Lung (tissue), 12 donors: ENCODE results near the gene FN3K. TPM values are rescaled to one million over a fixed set of nuclear protein-coding genes. Genes with fewer than 3 reads are reported as not detected.

Experiments
- ATAC-seq: fragments of 200-7000 bp; cut with Tn5 transposase; one replicate; pipeline ENCODE4 v1.9.1; 2020; ENCODE audit warnings: moderate number of reproducible peaks; ENCODE audit not compliant: insufficient read depth, low FRiP score
- DNase-seq, 3 donors: peaks; one replicate each; pipeline ENCODE4 v3.0.0-alpha.2; 2013 to 2017
- H3K27ac ChIP-seq, 2 donors: one replicate each; pipeline ENCODE4 v1.5.1; 2013; ENCODE audit warnings: mild to moderate bottlenecking in 2 of 2, moderate library complexity in 2 of 2, control low read depth in 1 of 2, inconsistent platforms in 1 of 2, low read depth in 1 of 2, low read length in 1 of 2
- H3K27me3 ChIP-seq, 3 donors: one replicate each; pipeline ENCODE4 v1.5.1; 2013; ENCODE audit warnings: low read length in 2 of 3; ENCODE audit not compliant: control insufficient read depth in 3 of 3, insufficient read depth in 3 of 3
- H3K36me3 ChIP-seq, 4 donors: one replicate each; pipeline ENCODE4 v1.5.1; 2013; ENCODE audit warnings: low read length in 4 of 4, mild to moderate bottlenecking in 1 of 4, moderate library complexity in 1 of 4; ENCODE audit not compliant: control insufficient read depth in 4 of 4, insufficient read depth in 4 of 4
- H3K4me1 ChIP-seq, 5 donors: one replicate each; pipeline ENCODE4 v1.5.1; 2013; ENCODE audit warnings: low read length in 5 of 5, mild to moderate bottlenecking in 2 of 5, moderate library complexity in 1 of 5; ENCODE audit not compliant: control insufficient read depth in 5 of 5, insufficient read depth in 5 of 5
- H3K4me3 ChIP-seq: one replicate; pipeline ENCODE4 v1.5.1; 2013; ENCODE audit warnings: mild to moderate bottlenecking, control low read depth, moderate library complexity
- H3K9ac ChIP-seq, 2 donors: one replicate each; pipeline ENCODE4 v1.5.1; 2013; ENCODE audit warnings: low read length in 2 of 2, control low read depth in 1 of 2; ENCODE audit not compliant: insufficient read depth in 1 of 2
- H3K9me3 ChIP-seq, 4 donors: one replicate each; pipeline ENCODE4 v1.5.1; 2013; ENCODE audit warnings: low read length in 3 of 4, mild to moderate bottlenecking in 1 of 4, moderate library complexity in 1 of 4; ENCODE audit not compliant: control insufficient read depth in 4 of 4, insufficient read depth in 3 of 4
- WGBS, 2 donors: extraction: QIAGEN DNeasy Blood & Tissue Kit; methylation state at CpG; one replicate each; pipeline ENCODE4 v1.1.7; 2013; 5-methylcytosine and 5-hydroxymethylcytosine counted together
- polyA plus RNA-seq, 2 donors: library from polyadenylated mRNA; stranded (reverse); fragments of 200-250 nt; gene quantifications; one replicate each; pipeline ENCODE4 v1.2.1, GENCODE V29; 2013
- total RNA-seq, 2 donors: library from RNA; depleted of rRNA in 1 of 2; stranded (reverse); fragments of >200 nt in 1 of 2; gene quantifications; one replicate each; pipeline ENCODE4 v1.2.1, GENCODE V29; 2014 to 2021
- TF ChIP-seq, protein P1 (sequence below): IDR thresholded peaks from 2 replicates; pipeline ENCODE4 v1.5.1; 2012; ENCODE audit warnings: mild to moderate bottlenecking; ENCODE audit errors: control extremely low read depth, extremely low read depth
- donor health status: control.
- donor health status: control.
- donor health status: Bipolar disorder and iron deficiency.
- donor health status: healthy.
- donor health status: DM: yes; HTN: yes; CAD: no.

FN3K gene
- total and polyA plus RNA-seq, 4 donors = 5.0 to 21.0 (median 16.4) TPM

DNA sequence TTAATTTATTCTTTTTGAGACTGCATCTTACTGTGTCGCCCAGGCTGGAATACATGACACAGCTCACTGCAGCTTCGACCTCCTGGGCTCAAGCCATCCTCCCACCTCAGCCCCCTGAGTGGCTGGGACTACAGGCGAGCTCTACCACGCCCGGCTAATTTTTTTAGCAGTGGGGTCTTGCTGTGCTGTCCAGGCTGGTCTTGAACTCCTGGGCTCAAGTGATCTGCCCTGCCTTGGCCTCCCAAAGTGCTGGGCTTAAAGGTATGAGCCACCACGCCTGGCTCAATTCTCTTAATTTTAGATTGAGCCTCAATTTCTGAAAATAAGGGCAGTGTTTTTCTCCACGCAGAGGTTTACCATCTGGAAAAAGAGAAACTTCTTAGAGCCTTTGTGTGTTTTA is 63.3 kb downstream of the FN3K start:
- H3K36me3 ChIP-seq = peaks cover 0 to 17% (median 6%) of the 10 kb centered on the region in 4 donors
- peaks cover 0 to 5% (median 0%) of the 10 kb centered on the region in 5 donors for H3K4me1 ChIP-seq
- no peak overlapping the region for H3K4me3 ChIP-seq
- TF ChIP-seq, protein P1, sequence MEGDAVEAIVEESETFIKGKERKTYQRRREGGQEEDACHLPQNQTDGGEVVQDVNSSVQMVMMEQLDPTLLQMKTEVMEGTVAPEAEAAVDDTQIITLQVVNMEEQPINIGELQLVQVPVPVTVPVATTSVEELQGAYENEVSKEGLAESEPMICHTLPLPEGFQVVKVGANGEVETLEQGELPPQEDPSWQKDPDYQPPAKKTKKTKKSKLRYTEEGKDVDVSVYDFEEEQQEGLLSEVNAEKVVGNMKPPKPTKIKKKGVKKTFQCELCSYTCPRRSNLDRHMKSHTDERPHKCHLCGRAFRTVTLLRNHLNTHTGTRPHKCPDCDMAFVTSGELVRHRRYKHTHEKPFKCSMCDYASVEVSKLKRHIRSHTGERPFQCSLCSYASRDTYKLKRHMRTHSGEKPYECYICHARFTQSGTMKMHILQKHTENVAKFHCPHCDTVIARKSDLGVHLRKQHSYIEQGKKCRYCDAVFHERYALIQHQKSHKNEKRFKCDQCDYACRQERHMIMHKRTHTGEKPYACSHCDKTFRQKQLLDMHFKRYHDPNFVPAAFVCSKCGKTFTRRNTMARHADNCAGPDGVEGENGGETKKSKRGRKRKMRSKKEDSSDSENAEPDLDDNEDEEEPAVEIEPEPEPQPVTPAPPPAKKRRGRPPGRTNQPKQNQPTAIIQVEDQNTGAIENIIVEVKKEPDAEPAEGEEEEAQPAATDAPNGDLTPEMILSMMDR = no peak
- H3K27ac ChIP-seq = no peak overlapping the region
- no peak overlapping the region for H3K9ac ChIP-seq
- no peak for ATAC-seq
- no peak for DNase-seq
- H3K27me3 ChIP-seq = no peaks in the 10 kb centered on the region
- WGBS, 2 donors = 98 to 99% methylated on average over 7 of the region's 7 CpGs
- H3K9me3 ChIP-seq = peaks cover 0 to 4% (median 0%) of the 10 kb centered on the region in 4 donors

DNA sequence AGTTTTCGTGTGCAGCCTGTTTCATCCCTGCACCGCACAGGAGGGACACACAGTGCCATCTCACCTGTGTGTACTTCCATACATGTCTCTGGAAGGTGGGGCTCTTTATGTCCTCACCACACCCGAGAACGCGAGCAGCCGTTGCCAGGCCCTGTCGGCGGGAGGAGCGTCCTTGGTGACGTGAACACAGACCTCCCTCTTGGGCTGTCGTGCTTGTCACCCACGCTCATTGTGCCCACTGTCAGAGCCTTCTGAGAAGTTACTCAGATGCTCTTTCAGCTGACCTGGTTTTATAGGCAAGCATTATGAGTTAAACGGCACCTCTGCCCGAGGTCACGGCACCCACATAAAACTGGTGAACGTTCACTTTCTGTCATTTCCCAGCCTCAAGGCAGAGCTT is 64.2 kb downstream of the FN3K start:
- H3K4me3 ChIP-seq = no peak overlapping the region
- H3K9me3 ChIP-seq = peaks cover 0 to 4% (median 0%) of the 10 kb centered on the region in 4 donors
- H3K4me1 ChIP-seq = peaks cover 0 to 5% (median 0%) of the 10 kb centered on the region in 5 donors
- WGBS, 2 donors = 95 to 96% methylated on average over 16 of the region's 16 CpGs
- TF ChIP-seq, protein P1 = no peak
- peaks cover 0 to 17% (median 6%) of the 10 kb centered on the region in 4 donors for H3K36me3 ChIP-seq
- no peak overlapping the region for H3K9ac ChIP-seq
- H3K27me3 ChIP-seq = no peaks in the 10 kb centered on the region
- no peak overlapping the region for H3K27ac ChIP-seq
- ATAC-seq = no peak
- DNase-seq = no peak

Other genes with a start within 250 kb of the FN3K start
- 10 to 100 TPM; 40.4 to 59.8 TPM for gene FOXK2, start 215.9 kb upstream of the FN3K start, total RNA-seq
- gene FOXK2, start 215.9 kb upstream of the FN3K start, polyA plus RNA-seq = 10 to 100 TPM; 23.4 to 26.4 TPM
- 10 to 100 TPM; 63.2 to 92.8 TPM for gene WDR45B, start 87.2 kb upstream of the FN3K start, total RNA-seq
- 10 to 100 TPM; 39.6 to 66.7 TPM for gene WDR45B, start 87.2 kb upstream of the FN3K start, polyA plus RNA-seq
- gene RAB40B, start 36.9 kb upstream of the FN3K start, total RNA-seq = 10 to 100 TPM; 10.3 to 12.2 TPM
- gene RAB40B, start 36.9 kb upstream of the FN3K start, polyA plus RNA-seq = 1 to 10 TPM; 4.9 to 7.8 TPM
- 10 to 100 TPM; 22.8 to 27.6 TPM for gene FN3KRP, start 18.9 kb upstream of the FN3K start, total RNA-seq
- 10 to 100 TPM; 17.3 to 24.4 TPM for gene FN3KRP, start 18.9 kb upstream of the FN3K start, polyA plus RNA-seq
- gene TBCD, start 16.4 kb downstream of the FN3K start, total RNA-seq = 100 to 1,000 TPM in 1 of 2 donors, 10 to 100 TPM in 1; 82.3 to 119 TPM
- 10 to 100 TPM; 57.6 to 98.4 TPM for gene TBCD, start 16.4 kb downstream of the FN3K start, polyA plus RNA-seq
- 1 to 10 TPM; 1.5 to 4.4 TPM for gene ZNF750, start 104.4 kb downstream of the FN3K start, total RNA-seq
- 1 to 10 TPM; 1.3 to 2.2 TPM for gene ZNF750, start 104.4 kb downstream of the FN3K start, polyA plus RNA-seq